Common myeloid progenitor, CD34-positive (primary cell): ENCODE results near the gene NOSTRIN.
A peak's percentile ranks its signal among the peaks of the same experiment; 100 is the strongest.

Experiments
- CTCF ChIA-PET: fragments of 350-600 bp; sonication (Branson Sonifier 250); formaldehyde crosslinking; loops from one replicate; lab custom pipeline; 2021; ENCODE audit warnings: antibody characterized with exemption; lab: Charles Lee
- POLR2A ChIA-PET: fragments of 350-600 bp; sonication (Branson Sonifier 250); formaldehyde crosslinking; loops from one replicate; lab custom pipeline; 2021; ENCODE audit warnings: antibody characterized with exemption; lab: Charles Lee
- DNase-seq, 3 donors: peaks; one replicate each; pipeline versions ENCODE4 v3.0.0 to v3.0.0-alpha.2; 2013
- H3K27ac ChIP-seq, 2 experiments: 1 replicate in 1 of 2; 2 replicates in 1 of 2; pipeline ENCODE4 v1.7.0; 2013; ENCODE audit warnings: inconsistent platforms in 2 of 2, low read length in 2 of 2, mild to moderate bottlenecking in 2 of 2, low read depth in 1 of 2, moderate library complexity in 1 of 2; ENCODE audit not compliant: severe bottlenecking in 2 of 2, insufficient read depth in 1 of 2, poor library complexity in 1 of 2
- H3K27me3 ChIP-seq, 5 experiments: replicated peaks in 2 of 5; 1 replicate in 3 of 5; 2 replicates in 2 of 5; pipeline versions ENCODE4 v1.6.1 to v1.7.0; 2013; ENCODE audit warnings: low read length in 4 of 5, mild to moderate bottlenecking in 2 of 5, moderate library complexity in 2 of 5, inconsistent platforms in 1 of 5; ENCODE audit not compliant: insufficient read depth in 5 of 5, control insufficient read depth in 4 of 5
- H3K36me3 ChIP-seq, 4 experiments: 1 replicate in 2 of 4; 2 replicates in 2 of 4; pipeline versions ENCODE4 v1.6.1 to v1.7.0; 2013; ENCODE audit warnings: low read length in 3 of 4, control low read depth in 1 of 4, mild to moderate bottlenecking in 1 of 4; ENCODE audit not compliant: control insufficient read depth in 4 of 4, insufficient read depth in 4 of 4
- H3K4me1 ChIP-seq, 4 experiments: 1 replicate in 3 of 4; 2 replicates in 1 of 4; pipeline versions ENCODE4 v1.6.1 to v1.7.1; 2013; ENCODE audit warnings: low read length in 3 of 4, mild to moderate bottlenecking in 3 of 4, control low read depth in 1 of 4, inconsistent platforms in 1 of 4, moderate library complexity in 1 of 4; ENCODE audit not compliant: control insufficient read depth in 4 of 4, insufficient read depth in 4 of 4; ENCODE audit errors: control extremely low read depth in 1 of 4
- H3K4me3 ChIP-seq, 7 experiments: 1 replicate in 4 of 7; 2 replicates in 3 of 7; pipeline versions ENCODE4 v1.5.1 to v1.7.0; 2013; ENCODE audit warnings: mild to moderate bottlenecking in 7 of 7, low read length in 6 of 7, moderate library complexity in 6 of 7, inconsistent platforms in 2 of 7, low read depth in 2 of 7, control low read depth in 1 of 7; ENCODE audit not compliant: insufficient read depth in 4 of 7, control insufficient read depth in 1 of 7; ENCODE audit errors: extremely low read depth in 1 of 7
- H3K9me3 ChIP-seq, 5 experiments: 1 replicate in 4 of 5; 2 replicates in 1 of 5; pipeline versions ENCODE4 v1.6.1 to v1.7.1; 2013; ENCODE audit warnings: low read length in 4 of 5, mild to moderate bottlenecking in 2 of 5, inconsistent platforms in 1 of 5, low read depth in 1 of 5, moderate library complexity in 1 of 5; ENCODE audit not compliant: control insufficient read depth in 4 of 5, insufficient read depth in 2 of 5; ENCODE audit errors: control extremely low read depth in 1 of 5
- WGBS: methylation state at CpG from one replicate; pipeline ENCODE4 v1.1.5; 2013; ENCODE audit not compliant: insufficient coverage; 5-methylcytosine and 5-hydroxymethylcytosine counted together

NOSTRIN gene

GRCh38 chr2:168773719-168774521 is 28.5 kb upstream of the NOSTRIN start:
- H3K4me1 ChIP-seq, result peaks cover 0 to 12% (median 2%) of the 10 kb centered on the region in 4 experiments
- ChIA-PET POLR2A (no interaction called here), CTCF (interaction anchor here (0.6 to 5.0 kb wide), 5 partner anchors 10 to 147 kb away, joined by 3 to 39 read pairs (median 4); no protein-coding TSS in a partner anchor)
- no peaks in the 10 kb centered on the region for H3K27me3 ChIP-seq
- H3K27ac ChIP-seq, result peak overlapping the region in 1 of 2 experiments; percentile 25
- H3K4me3 ChIP-seq, result no peak overlapping the region
- peaks cover 6 to 25% (median 10%) of the 10 kb centered on the region in 4 experiments for H3K36me3 ChIP-seq
- 45% methylated on average over 5 of the region's 9 CpGs for WGBS
- peaks cover 0 to 8% (median 4%) of the 10 kb centered on the region in 5 experiments for H3K9me3 ChIP-seq
- peak; percentile 66 to 84 (median 83) for DNase-seq

GRCh38 chr2:168775837-168776236 is 26.6 kb upstream of the NOSTRIN start:
- ChIA-PET POLR2A (no interaction called here), CTCF (no interaction called here)
- Histone ChIP-seq H3K27me3 (no peaks in the 10 kb centered on the region), H3K4me3 (no peak overlapping the region), H3K27ac (no peak overlapping the region), H3K36me3 (peaks cover 0 to 8% (median 2%) of the 10 kb centered on the region in 4 experiments), H3K4me1 (peaks cover 0 to 5% (median 0%) of the 10 kb centered on the region in 4 experiments), H3K9me3 (peaks cover 0 to 8% (median 4%) of the 10 kb centered on the region in 5 experiments)
- DNase-seq, result no peak
- 70% methylated on average over 1 of the region's 1 CpG for WGBS

- Histone ChIP-seq H3K4me3 (no peak overlapping the region), H3K4me1 (peaks cover 0 to 4% (median 2%) of the 10 kb centered on the region in 4 experiments), H3K27me3 (no peaks in the 10 kb centered on the region), H3K36me3 (no peaks in the 10 kb centered on the region), H3K27ac (no peak overlapping the region), H3K9me3 (peaks cover 0 to 8% (median 4%) of the 10 kb centered on the region in 5 experiments)
- DNase-seq, result no peak
- CTCF ChIA-PET, result no interaction called here
- POLR2A ChIA-PET, result no interaction called here
- WGBS, result 100% methylated on average over 1 of the region's 1 CpG
Measured at GRCh38 chr2:168780669-168781071, 21.8 kb upstream of the NOSTRIN start.

- peaks cover 0 to 4% (median 2%) of the 10 kb centered on the region in 4 experiments for H3K4me1 ChIP-seq
- DNase-seq, result peak in 2 of 3 donors; percentile 35 to 59
- no CpG with 5 or more reads among the region's 2 CpGs for WGBS
- H3K36me3 ChIP-seq, result no peaks in the 10 kb centered on the region
- ChIA-PET CTCF (no interaction called here), POLR2A (no interaction called here)
- H3K4me3 ChIP-seq, result no peak overlapping the region
- peaks cover 0 to 5% (median 3%) of the 10 kb centered on the region in 5 experiments for H3K9me3 ChIP-seq
- H3K27me3 ChIP-seq, result no peaks in the 10 kb centered on the region
- H3K27ac ChIP-seq, result no peak overlapping the region
Measured at GRCh38 chr2:168781191-168781817, 21.1 kb upstream of the NOSTRIN start.

GRCh38 chr2:168782271-168782670 is 20.2 kb upstream of the NOSTRIN start:
- WGBS, result 96% methylated on average over 4 of the region's 4 CpGs
- H3K27ac ChIP-seq, result no peak overlapping the region
- H3K27me3 ChIP-seq, result no peaks in the 10 kb centered on the region
- no peak overlapping the region for H3K4me3 ChIP-seq
- no peak for DNase-seq
- ChIA-PET POLR2A (no interaction called here), CTCF (no interaction called here)
- H3K9me3 ChIP-seq, result peaks cover 0 to 2% (median 0%) of the 10 kb centered on the region in 5 experiments
- no peaks in the 10 kb centered on the region for H3K36me3 ChIP-seq
- peaks cover 0 to 4% (median 2%) of the 10 kb centered on the region in 4 experiments for H3K4me1 ChIP-seq

- Histone ChIP-seq H3K4me1 (peaks cover 0 to 4% (median 2%) of the 10 kb centered on the region in 4 experiments), H3K9me3 (no peaks in the 10 kb centered on the region), H3K27ac (no peak overlapping the region), H3K4me3 (no peak overlapping the region), H3K27me3 (no peaks in the 10 kb centered on the region), H3K36me3 (no peaks in the 10 kb centered on the region)
- ChIA-PET POLR2A (no interaction called here), CTCF (interaction anchor here (1.0 to 1.1 kb wide), 2 partner anchors 12 to 25 kb away, joined by 3 to 4 read pairs; no protein-coding TSS in a partner anchor)
- DNase-seq, result no peak
- WGBS, result 96% methylated on average over 3 of the region's 3 CpGs
Measured at GRCh38 chr2:168784993-168785392, 17.4 kb upstream of the NOSTRIN start.
